Retinal pigment epithelial cell (primary cell): Measurements from ENCODE around the gene SYNGR3.
A peak's percentile ranks its signal among the peaks of the same experiment; 100 is the strongest.

Experiments
- DNase-seq: peaks from one replicate; pipeline ENCODE4 v3.0.0-alpha.2; 2010; ENCODE audit warnings: low read depth
- H3K4me3 ChIP-seq: 2 replicates; pipeline ENCODE4 v1.5.1; 2011; ENCODE audit warnings: mild to moderate bottlenecking, low read length, control low read depth, moderate library complexity
- TF ChIP-seq, protein P1 (sequence below): conservative IDR thresholded peaks from 2 replicates; pipeline ENCODE4 v1.5.1; 2011; ENCODE audit warnings: low read depth, low read length, control low read depth, inconsistent platforms

SYNGR3 gene

DNA sequence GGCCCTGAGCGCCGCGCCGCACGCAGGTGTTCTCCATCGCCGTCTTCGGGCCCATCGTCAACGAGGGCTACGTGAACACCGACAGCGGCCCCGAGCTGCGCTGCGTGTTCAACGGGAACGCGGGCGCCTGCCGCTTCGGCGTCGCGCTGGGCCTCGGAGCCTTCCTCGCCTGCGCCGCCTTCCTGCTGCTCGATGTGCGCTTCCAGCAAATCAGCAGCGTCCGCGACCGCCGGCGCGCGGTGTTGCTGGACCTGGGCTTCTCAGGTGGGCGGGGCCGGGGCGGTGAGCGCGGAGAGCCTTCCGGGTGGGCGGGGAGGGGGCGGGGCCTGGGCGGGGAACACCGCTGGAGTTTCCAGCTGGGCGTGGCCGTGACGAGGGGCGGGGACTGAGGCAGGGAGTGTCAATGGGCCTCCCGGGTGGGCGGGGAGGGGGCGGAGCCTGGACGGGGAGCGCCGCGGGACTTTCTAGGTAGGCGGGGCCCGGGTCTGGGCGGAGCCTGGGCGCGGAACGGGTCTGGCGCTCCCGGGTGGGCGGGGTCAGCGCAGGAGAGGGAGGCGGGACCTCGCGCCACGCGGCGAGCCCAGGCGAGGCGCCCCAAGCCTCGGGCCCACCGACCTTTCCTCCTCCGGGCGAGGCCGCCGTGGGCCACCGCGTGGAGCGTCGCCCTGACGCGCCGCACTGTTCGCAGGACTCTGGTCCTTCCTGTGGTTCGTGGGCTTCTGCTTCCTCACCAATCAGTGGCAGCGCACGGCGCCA is 2.4 kb downstream of the SYNGR3 start:
- TF ChIP-seq, protein P1, sequence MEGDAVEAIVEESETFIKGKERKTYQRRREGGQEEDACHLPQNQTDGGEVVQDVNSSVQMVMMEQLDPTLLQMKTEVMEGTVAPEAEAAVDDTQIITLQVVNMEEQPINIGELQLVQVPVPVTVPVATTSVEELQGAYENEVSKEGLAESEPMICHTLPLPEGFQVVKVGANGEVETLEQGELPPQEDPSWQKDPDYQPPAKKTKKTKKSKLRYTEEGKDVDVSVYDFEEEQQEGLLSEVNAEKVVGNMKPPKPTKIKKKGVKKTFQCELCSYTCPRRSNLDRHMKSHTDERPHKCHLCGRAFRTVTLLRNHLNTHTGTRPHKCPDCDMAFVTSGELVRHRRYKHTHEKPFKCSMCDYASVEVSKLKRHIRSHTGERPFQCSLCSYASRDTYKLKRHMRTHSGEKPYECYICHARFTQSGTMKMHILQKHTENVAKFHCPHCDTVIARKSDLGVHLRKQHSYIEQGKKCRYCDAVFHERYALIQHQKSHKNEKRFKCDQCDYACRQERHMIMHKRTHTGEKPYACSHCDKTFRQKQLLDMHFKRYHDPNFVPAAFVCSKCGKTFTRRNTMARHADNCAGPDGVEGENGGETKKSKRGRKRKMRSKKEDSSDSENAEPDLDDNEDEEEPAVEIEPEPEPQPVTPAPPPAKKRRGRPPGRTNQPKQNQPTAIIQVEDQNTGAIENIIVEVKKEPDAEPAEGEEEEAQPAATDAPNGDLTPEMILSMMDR = no peak
- no peak overlapping the region for H3K4me3 ChIP-seq
- peak; percentile 52 for DNase-seq

DNA sequence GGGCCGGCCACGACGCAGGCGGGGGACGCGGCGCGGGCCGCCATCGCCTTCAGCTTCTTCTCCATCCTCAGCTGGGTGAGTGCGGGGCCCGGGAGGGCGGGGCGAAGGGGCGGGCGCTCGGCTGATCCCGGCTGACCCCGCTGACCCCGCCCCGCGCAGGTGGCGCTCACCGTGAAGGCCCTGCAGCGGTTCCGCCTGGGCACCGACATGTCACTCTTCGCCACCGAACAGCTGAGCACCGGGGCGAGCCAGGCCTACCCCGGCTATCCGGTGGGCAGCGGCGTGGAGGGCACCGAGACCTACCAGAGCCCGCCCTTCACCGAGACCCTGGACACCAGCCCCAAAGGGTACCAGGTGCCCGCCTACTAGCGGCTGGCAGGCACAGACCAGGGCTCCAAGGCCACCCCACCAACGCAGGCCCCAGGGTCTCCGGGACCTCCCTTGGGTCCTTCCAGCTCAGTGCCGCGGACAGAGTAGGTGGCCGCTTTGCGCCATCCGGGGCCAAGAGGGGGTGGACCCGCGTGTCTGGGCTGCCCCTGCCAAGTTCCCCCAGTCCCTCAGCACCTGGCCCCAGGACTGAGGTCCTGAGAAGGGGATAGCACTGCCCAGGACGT is 3.0 kb downstream of the SYNGR3 start:
- DNase-seq = no peak
- TF ChIP-seq, protein P1 = no peak
- no peak overlapping the region for H3K4me3 ChIP-seq

DNA sequence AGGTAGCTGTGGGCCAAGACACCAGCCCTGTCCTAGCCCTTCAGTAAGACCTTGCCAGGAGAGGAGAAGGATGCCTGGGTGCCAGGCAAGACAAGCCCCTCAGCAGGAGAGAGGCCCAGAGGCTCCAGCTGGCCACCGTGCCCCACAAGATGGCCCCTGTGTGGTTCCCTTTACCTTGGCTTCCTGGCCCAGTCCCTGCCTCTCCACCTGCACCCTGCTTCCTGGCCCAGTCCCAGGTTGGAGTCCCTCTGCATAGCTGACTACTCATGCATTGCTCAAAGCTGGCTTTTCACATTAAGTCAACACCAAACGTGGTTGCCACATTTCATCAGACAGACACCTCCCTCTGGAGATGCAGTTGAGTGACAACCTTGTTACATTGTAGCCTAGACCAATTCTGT is 4.0 kb downstream of the SYNGR3 start:
- DNase-seq = no peak
- TF ChIP-seq, protein P1 = no peak
- no peak overlapping the region for H3K4me3 ChIP-seq

DNA sequence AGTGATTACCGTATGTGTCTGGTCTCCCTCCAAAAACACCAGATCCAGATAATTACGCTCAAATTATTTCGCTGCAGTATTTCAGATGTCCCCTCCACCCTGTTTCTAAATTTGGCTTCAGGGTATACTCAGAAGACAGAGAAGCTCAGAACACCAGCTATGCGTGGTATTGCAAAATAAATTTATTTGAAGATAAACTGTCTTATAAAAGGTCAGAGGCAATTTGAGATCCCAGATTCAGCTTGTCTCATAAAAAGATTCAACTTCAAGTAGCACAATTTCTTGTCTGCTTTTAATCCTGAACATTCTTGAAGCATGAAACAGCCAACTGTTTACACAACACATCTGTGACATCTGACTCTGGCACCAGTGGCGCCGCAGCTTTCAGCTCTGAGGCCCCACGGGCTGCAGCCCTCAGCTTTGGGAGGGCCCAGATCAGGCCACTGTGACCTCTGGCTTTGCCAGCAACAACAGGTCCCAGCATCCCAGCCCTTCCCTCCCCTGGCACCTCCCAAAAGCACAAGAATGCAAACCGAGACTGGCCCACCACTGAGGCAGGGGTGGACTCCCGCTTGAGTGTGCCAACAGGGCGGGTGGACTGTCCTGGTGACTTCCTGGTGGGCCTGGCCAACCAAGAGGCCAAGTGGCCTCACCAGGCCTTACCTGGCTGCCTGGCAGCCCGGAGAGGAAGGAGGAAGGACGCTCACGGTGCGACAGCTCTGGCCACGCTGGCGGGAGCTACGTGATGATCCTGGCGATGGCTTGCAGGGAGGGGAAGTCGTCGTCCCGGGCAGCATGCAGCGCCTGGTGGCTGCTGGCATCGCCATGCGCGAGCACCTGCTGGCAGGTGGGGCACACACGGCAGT is 8.0 kb downstream of the SYNGR3 start:
- TF ChIP-seq, protein P1 = no peak
- DNase-seq = no peak
- no peak overlapping the region for H3K4me3 ChIP-seq

DNA sequence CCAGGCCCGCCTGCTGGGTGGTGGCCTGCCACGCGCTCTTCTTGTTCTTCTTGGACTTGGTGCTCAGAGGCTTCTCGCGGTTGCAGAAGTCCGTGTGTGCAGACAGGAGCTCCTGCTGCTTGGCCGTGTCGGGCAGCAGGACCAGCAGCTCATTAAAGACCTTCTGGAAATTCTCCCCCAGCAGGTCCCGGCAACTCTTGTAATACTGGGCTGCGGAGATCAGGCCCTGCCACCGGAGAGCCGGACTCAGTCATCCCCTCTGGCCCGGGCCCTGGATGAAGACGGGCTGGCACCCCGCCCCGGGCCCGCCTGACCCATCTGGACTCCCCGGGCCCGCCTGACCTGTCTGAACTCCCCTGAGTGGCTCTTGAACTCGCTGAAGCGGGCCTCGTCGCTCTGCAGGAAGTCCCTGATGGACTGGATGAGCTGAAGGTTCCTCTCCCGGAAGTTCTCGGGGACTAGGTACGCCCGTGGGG is 8.6 kb downstream of the SYNGR3 start:
- no peak overlapping the region for H3K4me3 ChIP-seq
- TF ChIP-seq, protein P1 = no peak
- DNase-seq = no peak

DNA sequence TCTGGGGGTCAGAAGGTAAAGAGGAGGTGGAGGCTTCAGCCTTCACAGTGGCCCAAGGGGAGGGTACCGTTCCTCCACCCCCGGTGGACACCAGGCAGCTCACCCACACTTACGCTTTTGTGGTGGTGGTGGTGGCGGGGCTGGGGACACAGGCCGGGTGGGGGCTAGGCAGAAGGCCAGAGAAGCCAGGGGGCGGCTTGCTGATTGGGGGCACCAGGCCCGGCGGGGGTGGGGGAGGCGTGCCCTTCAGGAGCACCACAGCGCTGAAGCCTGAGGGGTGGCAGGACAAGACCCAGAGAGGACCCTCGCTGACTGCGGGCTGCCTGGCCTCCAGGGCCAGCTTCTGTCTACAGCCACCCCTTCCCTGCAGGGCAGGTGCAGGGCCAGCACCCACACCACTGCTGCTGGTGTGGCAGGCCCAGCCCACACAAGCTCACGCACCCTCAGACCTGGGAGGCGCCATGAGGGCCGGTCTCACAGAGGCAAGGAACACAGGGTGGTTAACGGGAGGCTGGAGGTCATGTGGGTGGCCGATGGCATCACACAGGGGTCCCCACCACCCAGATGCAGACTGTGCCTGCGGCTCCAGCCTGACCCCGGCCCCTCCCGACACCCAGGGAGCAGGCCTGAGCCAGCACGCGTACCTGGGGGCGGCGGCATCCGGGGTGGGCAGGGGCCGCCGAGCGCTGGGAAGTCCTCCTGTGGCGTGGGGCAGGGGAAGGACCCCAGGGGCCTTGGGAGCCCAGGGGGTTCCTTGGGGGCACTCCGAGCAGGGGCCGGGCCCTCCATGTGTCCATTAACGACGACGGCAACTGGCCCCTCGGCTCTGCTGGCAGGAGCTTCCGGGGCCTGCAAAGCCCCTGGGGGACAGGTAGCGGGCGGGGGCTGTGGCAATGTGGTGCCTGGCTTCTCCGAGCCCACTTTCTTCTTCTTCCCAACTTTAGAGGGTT is 9.4 kb downstream of the SYNGR3 start:
- no peak for DNase-seq
- TF ChIP-seq, protein P1 = no peak
- H3K4me3 ChIP-seq = no peak overlapping the region
